Adipocyte (in vitro differentiated cells): ENCODE measurements around the gene TSPO.

Experiments
- DNase-seq: peaks from one replicate; pipeline ENCODE4 v3.0.0-alpha.2; 2015; ENCODE audit warnings: low read depth
- H3K27me3 ChIP-seq: replicated peaks from 2 replicates; pipeline ENCODE4 v1.7.0; 2013; ENCODE audit warnings: mild to moderate bottlenecking, low read length, moderate library complexity; ENCODE audit not compliant: control insufficient read depth, insufficient read depth
- H3K36me3 ChIP-seq: 2 replicates; pipeline ENCODE4 v1.7.0; 2013; ENCODE audit warnings: low read length, mild to moderate bottlenecking, moderate library complexity; ENCODE audit not compliant: control insufficient read depth, insufficient read depth, severe bottlenecking
- H3K4me1 ChIP-seq: 2 replicates; pipeline ENCODE4 v1.7.0; 2013; ENCODE audit warnings: mild to moderate bottlenecking, low read length, moderate library complexity; ENCODE audit not compliant: control insufficient read depth, insufficient read depth
- H3K4me3 ChIP-seq: 2 replicates; pipeline ENCODE4 v1.7.0; 2013; ENCODE audit warnings: mild to moderate bottlenecking, low read length, moderate library complexity
- H3K9ac ChIP-seq: 2 replicates; pipeline ENCODE4 v1.7.0; 2013; ENCODE audit warnings: mild to moderate bottlenecking, low read length, moderate library complexity
- H3K9me3 ChIP-seq: 2 replicates; pipeline ENCODE4 v1.7.0; 2013; ENCODE audit warnings: mild to moderate bottlenecking, low read length, moderate library complexity; ENCODE audit not compliant: control insufficient read depth

The TSPO gene

GRCh38 chr22:43207849-43208702 lies 56.7 kb downstream of the TSPO start:
- Histone ChIP-seq H3K27me3 (peaks cover 29% of the 10 kb centered on the region), H3K9me3 (no peaks in the 10 kb centered on the region), H3K4me3 (no peak overlapping the region), H3K4me1 (no peaks in the 10 kb centered on the region), H3K9ac (no peak overlapping the region), H3K36me3 (no peaks in the 10 kb centered on the region)
- DNase-seq, result no peak

DNA sequence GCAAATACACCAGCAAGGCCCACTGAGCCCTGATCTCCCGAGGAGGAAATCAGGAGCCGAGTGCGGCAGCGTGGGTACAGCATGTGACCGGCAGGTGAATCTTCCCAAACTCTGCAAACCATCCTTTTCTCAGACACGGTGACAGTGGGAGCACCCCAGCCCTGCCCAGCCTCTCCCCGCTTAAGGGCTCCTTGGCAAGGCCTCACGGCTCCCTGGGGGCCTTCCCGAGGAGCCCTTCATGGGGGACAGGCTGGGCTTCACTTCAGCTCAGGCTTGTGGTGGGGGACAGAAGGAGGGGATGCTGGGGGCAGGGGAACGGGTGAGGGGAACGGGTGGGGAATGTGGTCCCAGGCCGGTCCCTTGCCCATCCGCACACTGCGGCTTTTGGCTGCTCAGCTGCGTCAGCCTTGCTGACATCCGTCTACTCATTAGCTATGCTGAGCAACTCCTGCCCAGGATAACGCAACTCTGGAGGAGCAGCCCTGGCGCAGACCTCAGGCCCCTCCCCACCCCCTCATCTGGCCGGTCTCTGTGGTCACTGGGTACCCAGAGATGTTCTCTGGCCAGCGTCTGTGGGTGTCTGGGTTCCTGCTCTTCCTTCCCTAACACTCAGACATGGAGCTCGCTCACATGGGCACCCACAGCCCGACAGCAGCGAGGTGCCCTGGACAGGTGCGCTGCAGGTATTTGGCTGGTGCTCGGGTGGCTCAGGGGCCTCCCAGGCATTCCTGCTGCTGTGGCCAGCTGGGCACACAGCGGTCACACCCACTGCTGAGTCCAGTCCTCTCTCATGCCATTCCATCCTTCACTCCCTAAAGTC lies 57.6 kb downstream of the TSPO start:
- no peak overlapping the region for H3K9ac ChIP-seq
- DNase-seq, result no peak

GRCh38 chr22:43209523-43209890 lies 58.1 kb downstream of the TSPO start:
- H3K36me3 ChIP-seq, result no peaks in the 10 kb centered on the region
- no peaks in the 10 kb centered on the region for H3K4me1 ChIP-seq
- no peak overlapping the region for H3K4me3 ChIP-seq
- no peak overlapping the region for H3K9ac ChIP-seq
- DNase-seq, result no peak
- H3K27me3 ChIP-seq, result peaks cover 31% of the 10 kb centered on the region
- H3K9me3 ChIP-seq, result no peaks in the 10 kb centered on the region

More for the DNA sequence above, 57.6 kb downstream of the TSPO start:
- Histone ChIP-seq H3K36me3 (no peaks in the 10 kb centered on the region), H3K9me3 (no peaks in the 10 kb centered on the region), H3K4me1 (no peaks in the 10 kb centered on the region), H3K4me3 (no peak overlapping the region), H3K27me3 (peaks cover 28% of the 10 kb centered on the region)

GRCh38 chr22:43209971-43210370 lies 58.6 kb downstream of the TSPO start:
- Histone ChIP-seq H3K27me3 (peaks cover 36% of the 10 kb centered on the region), H3K4me3 (no peak overlapping the region), H3K9ac (no peak overlapping the region), H3K36me3 (no peaks in the 10 kb centered on the region), H3K4me1 (no peaks in the 10 kb centered on the region), H3K9me3 (no peaks in the 10 kb centered on the region)
- no peak for DNase-seq

DNA sequence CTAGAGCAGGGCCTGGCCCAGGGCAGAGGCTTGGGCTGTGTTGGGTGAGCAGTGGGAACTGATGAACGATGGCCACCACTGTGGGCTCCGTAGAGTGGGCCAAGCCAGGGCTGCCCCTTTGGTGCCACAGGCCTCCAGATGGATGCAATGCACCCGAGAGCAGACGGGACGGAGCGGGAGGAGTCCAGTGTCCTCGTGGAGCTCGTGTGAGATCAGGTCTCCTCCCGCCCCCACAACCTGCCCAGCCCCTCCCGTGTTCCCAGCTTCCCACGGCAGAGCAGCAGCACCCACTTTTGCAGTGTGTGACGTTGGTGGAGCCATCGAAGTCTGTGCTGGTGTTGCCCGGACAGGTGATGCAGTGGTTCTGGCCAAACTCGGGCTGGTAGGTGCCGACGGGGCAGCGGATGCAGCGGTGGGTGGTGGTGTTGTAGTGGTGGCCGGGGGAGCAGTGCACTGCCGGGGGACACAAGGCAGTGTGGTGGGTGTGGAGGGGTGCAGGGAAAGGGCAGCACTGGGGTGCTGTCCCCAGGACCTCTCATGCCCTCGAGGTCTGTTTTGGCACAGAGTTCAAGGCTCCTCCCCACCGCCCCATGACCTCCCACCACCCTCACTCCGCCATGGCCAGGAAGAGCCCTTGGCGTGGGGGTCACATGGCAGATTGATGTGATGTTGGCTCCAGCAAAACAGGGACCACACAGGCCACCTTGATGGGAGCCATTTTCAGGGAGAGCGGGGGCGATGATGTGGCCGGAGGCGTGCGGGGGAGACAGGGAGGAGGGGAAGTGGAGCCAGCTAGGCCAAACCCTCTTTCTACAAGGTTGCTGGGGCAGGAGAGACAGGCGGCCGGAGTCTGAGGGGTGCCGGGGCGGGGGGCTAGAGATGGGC lies 59.5 kb downstream of the TSPO start:
- no peaks in the 10 kb centered on the region for H3K9me3 ChIP-seq
- H3K4me1 ChIP-seq, result no peaks in the 10 kb centered on the region
- H3K36me3 ChIP-seq, result no peaks in the 10 kb centered on the region
- H3K4me3 ChIP-seq, result no peak overlapping the region
- peaks cover 44% of the 10 kb centered on the region for H3K27me3 ChIP-seq
- no peak for DNase-seq
- no peak overlapping the region for H3K9ac ChIP-seq

DNA sequence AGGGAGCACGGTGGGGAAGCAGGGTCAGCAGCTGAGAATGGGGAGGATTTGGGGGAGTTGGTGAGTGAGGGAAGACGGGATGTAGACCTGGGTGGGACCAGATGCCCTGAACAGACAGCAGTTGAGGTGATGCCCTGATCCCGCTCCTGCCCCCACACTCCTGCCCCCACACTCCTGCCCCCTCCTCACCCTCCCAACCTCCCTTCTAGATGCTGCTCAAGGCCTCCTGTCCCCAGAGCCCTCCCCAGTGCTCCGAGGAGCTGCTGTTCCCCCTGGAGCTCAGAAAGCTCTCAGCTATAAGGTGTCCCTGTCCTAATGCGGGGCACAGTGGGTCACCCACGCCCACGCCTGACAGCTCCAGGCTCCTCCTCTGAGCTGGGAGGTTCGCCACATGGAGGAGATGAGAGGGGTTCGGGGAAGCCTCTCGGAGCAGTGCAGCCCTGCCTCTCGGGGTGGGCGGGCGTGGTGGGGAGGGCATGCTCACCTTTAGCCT lies 60.6 kb downstream of the TSPO start:
- H3K4me3 ChIP-seq, result no peak overlapping the region
- DNase-seq, result no peak
- H3K9ac ChIP-seq, result no peak overlapping the region
- H3K27me3 ChIP-seq, result peaks cover 38% of the 10 kb centered on the region
- no peaks in the 10 kb centered on the region for H3K4me1 ChIP-seq
- no peaks in the 10 kb centered on the region for H3K36me3 ChIP-seq
- no peaks in the 10 kb centered on the region for H3K9me3 ChIP-seq

DNA sequence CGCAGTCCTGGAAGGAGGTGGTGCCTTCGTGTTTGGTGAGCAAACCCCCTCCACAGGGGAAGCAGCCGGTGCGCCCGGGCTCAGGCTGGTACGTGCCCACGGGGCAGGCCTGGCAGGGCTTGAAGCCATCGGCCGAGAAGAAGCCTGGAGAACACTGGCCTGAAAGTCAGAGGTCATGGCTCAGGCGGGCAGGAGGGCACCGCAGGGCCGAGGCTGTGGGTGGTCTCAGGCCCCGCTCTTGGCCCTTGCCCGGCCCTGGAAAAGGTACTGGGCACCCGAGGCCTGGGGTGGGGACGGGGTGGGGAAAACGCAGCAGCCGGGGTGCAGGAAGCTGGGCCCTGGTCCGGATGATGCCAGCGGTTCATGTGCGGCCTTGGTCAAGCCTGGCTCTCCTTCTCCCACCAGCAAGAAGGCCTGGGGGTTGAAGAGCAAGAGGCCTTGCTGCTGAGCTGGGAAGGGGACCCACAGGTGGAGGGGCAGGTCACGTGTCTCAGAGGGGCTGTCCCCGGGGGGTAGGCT lies 61.1 kb downstream of the TSPO start:
- no peaks in the 10 kb centered on the region for H3K4me1 ChIP-seq
- peaks cover 35% of the 10 kb centered on the region for H3K27me3 ChIP-seq
- H3K9me3 ChIP-seq, result no peaks in the 10 kb centered on the region
- no peak overlapping the region for H3K4me3 ChIP-seq
- no peak overlapping the region for H3K9ac ChIP-seq
- no peak for DNase-seq
- H3K36me3 ChIP-seq, result no peaks in the 10 kb centered on the region
